Body of pancreas (tissue), 4 donors: Measurements from ENCODE around the gene GOSR2. TPM values are rescaled to one million over a fixed set of nuclear protein-coding genes. Genes with fewer than 3 reads are reported as not detected.

Experiments used
- ATAC-seq: fragments of 150-250 bp; one replicate; pipeline ENCODE4 v1.9.1; 2016
- DNase-seq, 4 donors: peaks; one replicate each; pipeline ENCODE4 v3.0.0-alpha.2; 2019
- H3K27ac ChIP-seq, 4 donors: fragments of 200-600 bp; sonication (generic); 1 replicate in 3 of 4; 2 replicates in 1 of 4; pipeline versions ENCODE4 v1.5.1 to v1.6.1; 2016 to 2019; ENCODE audit warnings: mild to moderate bottlenecking in 1 of 4, mixed read lengths in 1 of 4, moderate library complexity in 1 of 4
- H3K27me3 ChIP-seq, 2 donors: fragments of 200-600 bp; sonication (generic); one replicate each; pipeline ENCODE4 v1.6.0; 2016; ENCODE audit warnings: mild to moderate bottlenecking in 1 of 2
- H3K36me3 ChIP-seq, 2 donors: fragments of 200-600 bp; sonication (generic); replicated peaks in 1 of 2; 2 replicates each; pipeline ENCODE4 v1.5.1; 2016; ENCODE audit warnings: low read depth in 2 of 2; ENCODE audit not compliant: insufficient read depth in 1 of 2
- H3K4me1 ChIP-seq: fragments of 200-600 bp; sonication (generic); one replicate; pipeline ENCODE4 v1.6.0; 2016
- H3K4me3 ChIP-seq, 2 donors: fragments of 200-600 bp; sonication (generic); 1 replicate in 1 of 2; 2 replicates in 1 of 2; pipeline ENCODE4 v1.5.1; 2016 to 2019
- H3K9me3 ChIP-seq, 3 donors: fragments of 200-600 bp; sonication (generic); 1 replicate in 2 of 3; 2 replicates in 1 of 3; pipeline ENCODE4 v1.5.1; 2016
- CTCF ChIP-seq, 7 experiments: fragments of 450-650 bp in 4 of 7; fragments of 200-600 bp in 3 of 7; sonication (generic) in 3 of 7; IDR thresholded peaks; one replicate each; pipeline ENCODE4 v1.5.1; 2016 to 2019; ENCODE audit warnings: antibody characterized with exemption in 7 of 7
- POLR2A ChIP-seq, 3 donors: fragments of 450-650 bp; IDR thresholded peaks; one replicate each; pipeline ENCODE4 v1.6.1; 2016; ENCODE audit warnings: antibody characterized with exemption in 3 of 3, mild to moderate bottlenecking in 2 of 3
- WGBS, 2 donors: methylation state at CpG; one replicate each; pipeline ENCODE4 v1.1.5; 2017; 5-methylcytosine and 5-hydroxymethylcytosine counted together
- intact Hi-C: fragments of 100-400 bp; cut with DNase I; formaldehyde crosslinking; loops from one replicate; pipeline ENCODE4 v1.15.1; 2023
- total RNA-seq, 2 donors: library from RNA; depleted of rRNA; stranded (reverse); fragments of >200 nt; gene quantifications; one replicate each; pipeline ENCODE4 v1.1.0, GENCODE V29; 2016

GOSR2 gene
- total RNA-seq, 2 donors from 2014 or later = 41.8 to 46.5 TPM

DNA sequence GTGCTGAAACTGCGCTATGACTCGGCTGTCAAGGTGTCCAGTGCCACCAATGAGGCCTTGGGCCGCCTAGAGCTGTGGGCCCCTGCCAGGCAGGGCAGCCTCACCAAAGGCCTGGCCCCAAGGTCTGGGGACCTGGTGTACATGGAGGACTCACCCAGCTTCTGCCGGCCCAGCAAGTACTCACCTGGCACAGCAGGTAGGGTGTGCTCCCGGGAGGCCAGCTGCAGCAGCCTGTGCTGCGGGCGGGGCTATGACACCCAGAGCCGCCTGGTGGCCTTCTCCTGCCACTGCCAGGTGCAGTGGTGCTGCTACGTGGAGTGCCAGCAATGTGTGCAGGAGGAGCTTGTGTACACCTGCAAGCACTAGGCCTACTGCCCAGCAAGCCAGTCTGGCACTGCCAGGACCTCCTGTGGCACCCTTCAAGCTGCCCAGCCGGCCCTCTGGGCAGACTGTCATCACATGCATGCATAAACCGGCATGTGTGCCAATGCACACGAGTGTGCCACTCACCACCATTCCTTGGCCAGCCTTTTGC is 46.5 kb upstream of the GOSR2 start:
- H3K27ac ChIP-seq = peak overlapping the region; percentile 82 to 90 (median 86)
- intact Hi-C loops = no loop called here
- peak; percentile 90 to 95 (median 94) for DNase-seq
- peak; percentile 93 for ATAC-seq
- H3K4me3 ChIP-seq = no peak overlapping the region
- H3K36me3 ChIP-seq = no peaks in the 10 kb centered on the region
- peaks cover 28% of the 10 kb centered on the region for H3K4me1 ChIP-seq
- no peaks in the 10 kb centered on the region for H3K27me3 ChIP-seq
- 15% methylated on average over 7 of the region's 12 CpGs; no CpG with 5 or more reads in 1 of the 2 donors for WGBS, 2 donors
- H3K9me3 ChIP-seq = no peaks in the 10 kb centered on the region
- TF ChIP-seq POLR2A (IDR thresholded peaks at IDR 0.05) = peak in 2 of 3 donors; percentile 59 to 63
- peak; percentile 57 to 98 (median 94) for TF ChIP-seq CTCF (IDR thresholded peaks at IDR 0.05)

DNA sequence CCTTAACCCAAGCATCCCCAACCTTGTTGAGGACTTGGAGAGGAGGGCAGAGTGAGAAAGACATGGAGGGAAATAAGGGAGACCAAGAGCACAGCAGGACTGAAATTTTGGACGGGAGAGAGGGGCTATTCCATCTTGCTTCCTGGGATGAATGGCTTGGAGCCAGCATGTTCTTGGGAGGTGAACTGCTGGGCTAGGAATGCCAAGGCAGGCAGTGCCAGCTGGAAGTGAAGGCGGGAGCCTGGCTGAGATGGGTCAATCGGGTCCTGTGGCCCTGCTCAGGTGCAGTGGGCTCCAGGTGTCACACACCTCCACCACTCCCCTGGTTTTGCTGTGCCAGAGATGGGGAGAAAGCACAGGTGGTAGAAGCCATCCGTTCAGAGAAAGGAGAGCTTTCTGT is 46.0 kb upstream of the GOSR2 start:
- no peaks in the 10 kb centered on the region for H3K9me3 ChIP-seq
- intact Hi-C loops = no loop called here
- no peaks in the 10 kb centered on the region for H3K27me3 ChIP-seq
- H3K27ac ChIP-seq = peak overlapping the region; percentile 82 to 90 (median 86)
- H3K4me3 ChIP-seq = no peak overlapping the region
- ATAC-seq (no peak), DNase-seq (peak; percentile 15 to 53 (median 42))
- peaks cover 28% of the 10 kb centered on the region for H3K4me1 ChIP-seq
- TF ChIP-seq CTCF (IDR thresholded peaks at IDR 0.05) (no peak), POLR2A (IDR thresholded peaks at IDR 0.05) (no peak)
- WGBS, 2 donors = 32 to 36% methylated on average over 4 of the region's 4 CpGs
- no peaks in the 10 kb centered on the region for H3K36me3 ChIP-seq

DNA sequence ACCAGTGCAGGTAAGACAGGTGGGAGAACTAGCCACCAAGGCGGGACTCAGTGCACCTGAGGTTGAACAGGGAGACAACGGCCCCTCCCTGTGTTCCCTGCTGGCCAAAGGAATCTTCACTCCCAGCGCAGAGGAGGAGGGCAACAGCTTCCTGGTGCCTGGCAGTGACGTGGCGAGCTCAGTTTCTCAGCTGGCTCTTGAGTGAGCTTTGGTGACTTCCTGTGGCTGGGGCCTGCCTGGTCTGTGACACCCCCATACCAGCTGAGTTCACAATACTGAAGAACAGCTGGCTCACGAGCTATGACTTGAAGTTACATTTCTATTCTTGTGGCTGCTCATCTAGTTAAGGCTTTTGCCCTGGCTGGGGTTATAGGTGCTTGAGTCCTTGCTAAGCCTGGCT is 45.5 kb upstream of the GOSR2 start:
- H3K9me3 ChIP-seq = no peaks in the 10 kb centered on the region
- no peak for ATAC-seq
- intact Hi-C loops = no loop called here
- H3K4me1 ChIP-seq = peaks cover 28% of the 10 kb centered on the region
- no peak for TF ChIP-seq POLR2A (IDR thresholded peaks at IDR 0.05)
- no peak for TF ChIP-seq CTCF (IDR thresholded peaks at IDR 0.05)
- no peak overlapping the region for H3K4me3 ChIP-seq
- no peaks in the 10 kb centered on the region for H3K27me3 ChIP-seq
- no peaks in the 10 kb centered on the region for H3K36me3 ChIP-seq
- DNase-seq = peak in 1 of 4 donors; percentile 19
- WGBS, 2 donors = 82 to 86% methylated on average over 3 to 6 of the region's 6 CpGs
- H3K27ac ChIP-seq = peak overlapping the region; percentile 82 to 90 (median 86)

DNA sequence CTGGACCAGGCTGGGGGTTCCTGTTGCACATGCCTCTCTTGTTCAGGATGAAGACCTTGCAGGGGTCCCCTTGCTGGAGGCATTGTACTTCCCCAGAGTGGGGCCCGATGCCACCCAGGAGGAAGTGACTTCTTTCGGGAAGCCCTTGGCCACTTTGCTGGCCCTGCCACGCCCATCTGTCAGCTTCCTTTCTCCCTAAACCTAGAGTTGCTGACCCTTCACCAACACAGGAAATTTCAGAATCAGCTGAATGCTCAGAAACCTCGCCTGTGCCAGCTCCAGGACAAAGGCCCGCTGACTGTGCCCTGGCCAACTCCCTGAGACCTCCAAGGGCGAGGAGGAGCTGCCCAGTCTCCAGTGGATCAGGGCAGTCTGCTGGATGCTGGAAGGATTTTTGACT is 44.9 kb upstream of the GOSR2 start:
- Histone ChIP-seq H3K27me3 (no peaks in the 10 kb centered on the region), H3K4me1 (peaks cover 28% of the 10 kb centered on the region), H3K4me3 (no peak overlapping the region), H3K36me3 (no peaks in the 10 kb centered on the region), H3K9me3 (no peaks in the 10 kb centered on the region), H3K27ac (peak overlapping the region in 1 of 4 donors; percentile 86)
- 74 to 100% methylated on average over 5 to 6 of the region's 6 CpGs for WGBS, 2 donors
- TF ChIP-seq CTCF (IDR thresholded peaks at IDR 0.05) (no peak), POLR2A (IDR thresholded peaks at IDR 0.05) (no peak)
- peak in 1 of 4 donors; percentile 52 for DNase-seq
- no peak for ATAC-seq
- intact Hi-C loops = no loop called here

GRCh38 chr17:46879101-46879500 is 43.9 kb upstream of the GOSR2 start:
- TF ChIP-seq POLR2A (IDR thresholded peaks at IDR 0.05) = no peak
- TF ChIP-seq CTCF (IDR thresholded peaks at IDR 0.05) = no peak
- Histone ChIP-seq H3K27me3 (no peaks in the 10 kb centered on the region), H3K4me1 (peaks cover 28% of the 10 kb centered on the region), H3K36me3 (no peaks in the 10 kb centered on the region), H3K4me3 (no peak overlapping the region), H3K9me3 (no peaks in the 10 kb centered on the region), H3K27ac (no peak overlapping the region)
- intact Hi-C loops = no loop called here
- DNase-seq (no peak), ATAC-seq (no peak)
- 69 to 85% methylated on average over 7 of the region's 7 CpGs for WGBS, 2 donors
